ENCODE data around the gene VAV2.
A peak's percentile ranks its signal among the peaks of the same experiment; 100 is the strongest.

GRCh38 chr9:133782157-133783130 lies 209.7 kb downstream of the VAV2 start:
- peak; percentile 65 to 80 (median 71) for TF ChIP-seq CTCF (IDR thresholded peaks at IDR 0.05)
- no peak for TF ChIP-seq POLR2A (IDR thresholded peaks at IDR 0.05)

Data from tibial nerve (tissue), 3 donors.